ENCODE measurements around the gene PNKD. TPM values are rescaled to one million over a fixed set of nuclear protein-coding genes. Genes with fewer than 3 reads are reported as not detected.

Gene PNKD
- total RNA-seq, 2 experiments from 2014 or later, result 66.3 to 74.5 TPM

DNA sequence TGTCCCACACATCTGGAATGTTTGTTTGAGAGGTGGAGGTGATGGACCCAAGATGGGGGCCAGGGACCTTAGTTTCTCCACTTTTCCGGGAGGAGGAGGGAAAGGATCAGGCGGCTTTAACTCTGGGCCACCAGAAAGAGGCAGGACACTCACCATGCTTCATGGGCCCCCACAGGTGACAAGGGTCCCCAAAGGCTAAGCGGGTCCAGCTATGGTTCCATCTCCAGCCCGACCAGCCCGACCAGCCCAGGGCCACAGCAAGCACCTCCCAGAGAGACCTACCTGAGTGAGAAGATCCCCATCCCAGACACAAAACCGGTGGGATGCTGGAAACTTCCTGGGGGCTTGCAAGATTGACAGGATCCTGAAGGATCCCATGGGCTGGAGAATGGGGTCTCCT lies 112.5 kb downstream of the PNKD start:
- no peak overlapping the region for H3K4me2 ChIP-seq (ENCODE audit: low read length)
- H3K27ac ChIP-seq (ENCODE audit: low read depth, low read length, poor library complexity, severe bottlenecking), result no peak overlapping the region
- no peaks in the 10 kb centered on the region for H3K36me3 ChIP-seq (ENCODE audit: insufficient read depth, low read length)
- no peaks in the 10 kb centered on the region for H4K20me1 ChIP-seq (ENCODE audit: insufficient read depth, low read length)
- TF ChIP-seq, protein P1, sequence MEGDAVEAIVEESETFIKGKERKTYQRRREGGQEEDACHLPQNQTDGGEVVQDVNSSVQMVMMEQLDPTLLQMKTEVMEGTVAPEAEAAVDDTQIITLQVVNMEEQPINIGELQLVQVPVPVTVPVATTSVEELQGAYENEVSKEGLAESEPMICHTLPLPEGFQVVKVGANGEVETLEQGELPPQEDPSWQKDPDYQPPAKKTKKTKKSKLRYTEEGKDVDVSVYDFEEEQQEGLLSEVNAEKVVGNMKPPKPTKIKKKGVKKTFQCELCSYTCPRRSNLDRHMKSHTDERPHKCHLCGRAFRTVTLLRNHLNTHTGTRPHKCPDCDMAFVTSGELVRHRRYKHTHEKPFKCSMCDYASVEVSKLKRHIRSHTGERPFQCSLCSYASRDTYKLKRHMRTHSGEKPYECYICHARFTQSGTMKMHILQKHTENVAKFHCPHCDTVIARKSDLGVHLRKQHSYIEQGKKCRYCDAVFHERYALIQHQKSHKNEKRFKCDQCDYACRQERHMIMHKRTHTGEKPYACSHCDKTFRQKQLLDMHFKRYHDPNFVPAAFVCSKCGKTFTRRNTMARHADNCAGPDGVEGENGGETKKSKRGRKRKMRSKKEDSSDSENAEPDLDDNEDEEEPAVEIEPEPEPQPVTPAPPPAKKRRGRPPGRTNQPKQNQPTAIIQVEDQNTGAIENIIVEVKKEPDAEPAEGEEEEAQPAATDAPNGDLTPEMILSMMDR (conservative IDR thresholded peaks at IDR 0.05; ENCODE audit: low read length), result no peak
- TF ChIP-seq EZH2phosphoT487 (IDR thresholded peaks at IDR 0.05; ENCODE audit: borderline replicate concordance, low read depth, low read length), result no peak
- BruUV-seq (replicated peaks), result no TSS peak
- peaks cover 7% of the 10 kb centered on the region for H3K4me1 ChIP-seq (ENCODE audit: insufficient read depth, low read length, poor library complexity, severe bottlenecking)
- POLR2A ChIA-PET, result interaction anchor here (1.5 kb wide), 1 partner anchor 92 kb away, joined by 4 read pairs; no protein-coding TSS in a partner anchor
- H3K9me2 ChIP-seq (ENCODE audit: insufficient read depth, low read length), result no peaks in the 10 kb centered on the region
- intact Hi-C loops (cut with micrococcal nuclease; ENCODE audit: unreplicated experiment), result no loop called here
- H2AFZ ChIP-seq (ENCODE audit: low read length), result no peak overlapping the region
- no peak for DNase-seq (ENCODE audit: low spot score)
- H3K79me2 ChIP-seq (ENCODE audit: insufficient read depth, low read depth, low read length), result no peaks in the 10 kb centered on the region
- H3K4me3 ChIP-seq (ENCODE audit: low read depth, low read length, poor library complexity, severe bottlenecking), result no peak overlapping the region
- CTCF ChIA-PET (ENCODE audit: unreplicated experiment), result no interaction called here
- H3K9me3 ChIP-seq (ENCODE audit: low read length), result no peaks in the 10 kb centered on the region

DNA sequence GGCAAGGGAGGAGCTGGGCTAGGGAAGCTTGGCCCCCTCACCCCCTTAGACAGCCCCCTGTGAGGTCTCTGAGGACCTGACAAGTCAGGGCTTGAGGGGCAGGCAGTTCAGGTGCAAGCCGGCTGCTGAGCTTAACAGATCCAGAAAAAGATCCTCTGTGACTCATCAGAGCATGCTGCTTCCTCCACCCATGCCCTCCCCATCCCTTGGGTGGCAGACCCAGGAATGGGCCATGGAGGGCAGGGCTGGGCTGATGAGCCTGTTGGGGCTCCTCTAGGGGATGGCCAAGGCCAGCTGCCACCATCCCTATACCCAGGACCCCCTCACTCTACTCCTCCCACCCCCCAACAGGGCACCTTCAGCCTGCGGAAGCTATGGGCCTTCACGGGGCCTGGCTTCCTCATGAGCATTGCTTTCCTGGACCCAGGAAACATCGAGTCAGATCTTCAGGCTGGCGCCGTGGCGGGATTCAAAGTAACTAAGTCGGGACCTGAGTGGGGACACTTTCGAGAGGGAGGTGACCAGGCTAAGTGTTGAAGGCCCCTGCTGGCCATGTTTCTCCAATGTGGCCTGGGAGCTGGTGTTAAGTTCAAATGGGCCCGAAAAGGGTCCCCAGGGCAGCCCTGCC lies 113.7 kb downstream of the PNKD start:
- H3K4me2 ChIP-seq (ENCODE audit: low read length), result no peak overlapping the region
- TF ChIP-seq EZH2phosphoT487 (IDR thresholded peaks at IDR 0.05; ENCODE audit: borderline replicate concordance, low read depth, low read length), result no peak
- TF ChIP-seq, protein P1 (conservative IDR thresholded peaks at IDR 0.05; ENCODE audit: low read length), result no peak
- H4K20me1 ChIP-seq (ENCODE audit: insufficient read depth, low read length), result no peaks in the 10 kb centered on the region
- intact Hi-C loops (cut with micrococcal nuclease; ENCODE audit: unreplicated experiment), result no loop called here
- H3K36me3 ChIP-seq (ENCODE audit: insufficient read depth, low read length), result no peaks in the 10 kb centered on the region
- H3K4me1 ChIP-seq (ENCODE audit: insufficient read depth, low read length, poor library complexity, severe bottlenecking), result peaks cover 7% of the 10 kb centered on the region
- no peak for DNase-seq (ENCODE audit: low spot score)
- H3K4me3 ChIP-seq (ENCODE audit: low read depth, low read length, poor library complexity, severe bottlenecking), result no peak overlapping the region
- H3K9me2 ChIP-seq (ENCODE audit: insufficient read depth, low read length), result no peaks in the 10 kb centered on the region
- H3K9me3 ChIP-seq (ENCODE audit: low read length), result no peaks in the 10 kb centered on the region
- POLR2A ChIA-PET, result interaction anchor here (0.5 to 2.4 kb wide), 4 partner anchors 10 to 93 kb away, joined by 3 to 9 read pairs (median 5); no protein-coding TSS in a partner anchor
- H2AFZ ChIP-seq (ENCODE audit: low read length), result no peak overlapping the region
- H3K79me2 ChIP-seq (ENCODE audit: insufficient read depth, low read depth, low read length), result no peaks in the 10 kb centered on the region
- BruUV-seq (replicated peaks), result no TSS peak
- H3K27ac ChIP-seq (ENCODE audit: low read depth, low read length, poor library complexity, severe bottlenecking), result no peak overlapping the region
- CTCF ChIA-PET (ENCODE audit: unreplicated experiment), result interaction anchor here (0.9 to 1.5 kb wide), 2 partner anchors 12 to 77 kb away, joined by 3 read pairs; no protein-coding TSS in a partner anchor

DNA sequence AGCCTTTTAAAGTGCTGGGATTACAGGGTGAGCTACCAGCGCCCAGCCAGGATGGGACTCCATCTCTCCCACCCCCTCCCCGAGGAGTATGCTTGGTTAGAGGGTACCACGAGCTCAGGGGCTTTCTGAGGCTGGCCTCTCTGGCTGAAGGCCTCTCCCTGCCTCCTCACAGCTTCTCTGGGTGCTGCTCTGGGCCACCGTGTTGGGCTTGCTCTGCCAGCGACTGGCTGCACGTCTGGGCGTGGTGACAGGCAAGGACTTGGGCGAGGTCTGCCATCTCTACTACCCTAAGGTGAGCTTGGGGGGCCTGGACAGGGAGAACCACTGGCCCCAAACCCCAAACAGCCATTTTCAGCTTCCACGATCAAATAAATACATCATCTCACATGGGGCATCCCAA lies 114.7 kb downstream of the PNKD start:
- CTCF ChIA-PET (ENCODE audit: unreplicated experiment), result interaction anchor here (0.5 to 1.5 kb wide), 2 partner anchors 9 to 78 kb away, joined by 3 read pairs; no protein-coding TSS in a partner anchor
- Histone ChIP-seq H3K27ac (ENCODE audit: low read depth, low read length, poor library complexity, severe bottlenecking) (no peak overlapping the region), H3K9me2 (ENCODE audit: insufficient read depth, low read length) (no peaks in the 10 kb centered on the region), H2AFZ (ENCODE audit: low read length) (no peak overlapping the region), H3K4me1 (ENCODE audit: insufficient read depth, low read length, poor library complexity, severe bottlenecking) (peaks cover 7% of the 10 kb centered on the region), H3K79me2 (ENCODE audit: insufficient read depth, low read depth, low read length) (no peaks in the 10 kb centered on the region), H3K9me3 (ENCODE audit: low read length) (no peaks in the 10 kb centered on the region), H4K20me1 (ENCODE audit: insufficient read depth, low read length) (no peaks in the 10 kb centered on the region), H3K4me2 (ENCODE audit: low read length) (no peak overlapping the region), H3K36me3 (ENCODE audit: insufficient read depth, low read length) (no peaks in the 10 kb centered on the region), H3K4me3 (ENCODE audit: low read depth, low read length, poor library complexity, severe bottlenecking) (no peak overlapping the region)
- DNase-seq (ENCODE audit: low spot score), result no peak
- POLR2A ChIA-PET, result interaction anchor here (0.5 to 2.4 kb wide), 4 partner anchors 9 to 98 kb away, joined by 3 to 9 read pairs (median 5); no protein-coding TSS in a partner anchor
- TF ChIP-seq EZH2phosphoT487 (IDR thresholded peaks at IDR 0.05; ENCODE audit: borderline replicate concordance, low read depth, low read length), result no peak
- TF ChIP-seq, protein P1 (conservative IDR thresholded peaks at IDR 0.05; ENCODE audit: low read length), result no peak
- BruUV-seq (replicated peaks), result no TSS peak
- intact Hi-C loops (cut with micrococcal nuclease; ENCODE audit: unreplicated experiment), result no loop called here
